HG02798 (cell line): ENCODE data around the gene MRPL37.

ENCODE experiments used
- ATAC-seq: cut with Tn5 transposase; IDR thresholded peaks from one replicate; pipeline ENCODE4 v1.9.1; 2021; ENCODE audit warnings: mild to moderate bottlenecking; ENCODE audit not compliant: unreplicated experiment, poor library complexity

The MRPL37 gene

GRCh38 chr1:54238353-54239034 lies 38.5 kb downstream of the MRPL37 start:
- no peak for ATAC-seq

GRCh38 chr1:54239035-54239383 lies 39.0 kb downstream of the MRPL37 start:
- ATAC-seq: no peak

GRCh38 chr1:54239631-54240031 lies 39.7 kb downstream of the MRPL37 start:
- ATAC-seq: no peak

DNA sequence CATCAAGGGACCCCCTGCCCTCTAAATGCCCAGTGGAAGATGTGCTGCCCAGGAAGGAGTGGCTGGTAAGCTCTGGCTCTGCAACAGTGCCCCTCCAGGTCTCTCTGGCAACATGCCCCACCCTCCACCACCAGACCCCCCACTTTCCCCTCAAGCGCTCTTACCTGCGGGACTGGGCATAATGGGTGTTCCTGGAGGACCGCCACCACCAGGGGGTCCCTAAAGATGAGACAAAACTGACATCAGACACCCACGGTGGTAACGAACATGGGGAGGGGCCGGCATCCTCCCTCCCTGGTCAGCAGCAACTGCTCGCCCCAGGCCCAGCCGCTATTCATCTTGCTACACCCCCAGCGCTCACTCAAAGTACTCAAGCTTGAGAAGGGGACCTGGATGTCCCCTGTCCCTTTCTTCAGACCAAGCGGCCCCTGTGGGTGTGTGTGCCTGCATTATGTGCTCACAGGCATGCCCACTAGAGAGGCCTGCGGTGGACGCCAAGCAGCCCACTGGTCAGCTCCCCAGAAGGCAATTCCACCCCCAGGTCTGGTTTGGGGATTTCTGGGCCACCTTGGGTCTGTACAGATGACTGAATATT lies 40.9 kb downstream of the MRPL37 start:
- ATAC-seq: no peak

- no peak for ATAC-seq
Measured at GRCh38 chr1:54241364-54241763, 41.4 kb downstream of the MRPL37 start.

GRCh38 chr1:54243022-54243421 lies 43.1 kb downstream of the MRPL37 start:
- no peak for ATAC-seq

DNA sequence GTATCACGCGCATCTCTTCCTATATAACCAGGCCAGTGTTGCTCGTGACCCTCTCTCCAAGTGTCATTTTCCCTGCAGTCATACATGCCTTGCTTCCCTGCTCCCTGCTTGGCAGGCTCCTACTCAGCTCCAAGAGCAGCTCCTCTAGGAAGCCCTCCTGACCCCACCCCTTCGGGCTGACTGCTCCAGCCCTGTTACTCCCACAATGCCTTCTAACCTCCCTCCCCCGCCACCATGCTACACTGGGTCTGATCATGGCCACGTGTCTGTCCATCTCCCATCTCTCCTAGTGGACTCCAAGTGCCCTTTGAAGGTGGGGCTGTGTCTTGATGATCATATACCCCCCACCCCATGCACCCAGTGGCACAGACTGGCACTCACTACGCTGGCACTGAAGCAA lies 44.7 kb downstream of the MRPL37 start:
- ATAC-seq: no peak

- ATAC-seq: no peak
Measured at GRCh38 chr1:54245501-54245900, 45.5 kb downstream of the MRPL37 start.

DNA sequence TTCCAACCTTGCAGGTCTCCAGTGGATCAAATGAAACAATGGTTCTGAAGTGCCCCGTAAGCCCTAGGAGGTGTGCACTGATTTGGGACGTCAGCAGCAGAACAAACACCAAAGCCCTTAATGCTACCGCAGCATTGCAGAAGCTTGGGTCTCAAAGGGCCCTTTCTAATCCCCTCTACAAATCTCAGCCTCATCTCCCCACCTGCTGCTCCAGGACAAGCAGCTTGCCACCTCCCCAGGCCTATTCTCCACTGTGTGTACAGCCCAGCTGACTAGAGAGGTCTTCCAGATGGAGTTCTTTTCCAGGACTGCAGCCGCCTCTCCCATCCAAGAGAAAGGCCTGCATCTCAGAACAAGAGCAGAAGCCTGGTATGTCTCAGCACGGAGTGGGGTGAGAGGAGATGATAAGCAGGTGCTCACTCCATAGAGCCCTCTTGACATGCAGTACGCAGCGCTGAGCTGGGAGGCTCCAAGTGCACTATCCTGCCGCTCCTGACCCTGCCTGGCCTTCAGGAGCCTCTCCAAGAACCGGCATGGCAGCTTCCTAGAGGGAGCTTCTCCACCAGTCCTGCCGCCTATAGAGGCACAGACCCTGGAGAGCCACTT lies 46.3 kb downstream of the MRPL37 start:
- ATAC-seq: no peak

DNA sequence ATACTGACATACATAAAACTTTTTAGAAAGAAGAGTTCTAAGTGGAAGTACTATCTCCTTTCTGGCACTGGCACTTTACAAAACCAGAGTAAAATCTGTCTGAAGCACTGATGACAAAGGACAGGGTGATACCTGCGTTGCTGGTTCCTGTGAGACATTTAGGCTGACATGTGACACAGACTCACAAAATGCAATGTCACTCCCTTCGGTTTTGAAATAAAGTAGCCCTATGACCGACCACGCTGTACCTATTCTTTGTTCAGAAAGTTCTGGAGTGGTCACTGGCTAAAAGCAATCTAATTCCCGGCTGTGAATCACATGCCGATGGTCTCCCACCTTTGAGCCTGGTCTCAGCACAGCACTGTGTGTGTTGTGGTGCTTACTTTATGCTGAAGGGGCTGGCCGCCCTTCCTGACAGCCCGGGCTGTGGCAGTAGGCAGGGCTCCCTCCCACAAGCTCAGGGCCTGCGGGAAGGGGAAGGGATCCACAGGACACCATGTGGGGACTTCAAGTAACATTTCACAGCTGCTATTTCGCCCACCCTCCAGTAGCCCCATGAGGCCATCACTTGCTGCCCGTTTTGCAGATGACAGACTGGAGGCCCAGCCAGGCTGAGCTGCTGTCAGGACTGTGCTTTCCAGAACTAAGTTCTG lies 48.0 kb downstream of the MRPL37 start:
- no peak for ATAC-seq

GRCh38 chr1:54248966-54249365 lies 49.0 kb downstream of the MRPL37 start:
- ATAC-seq: no peak

- ATAC-seq: no peak
Measured at GRCh38 chr1:54249819-54250435, 50.0 kb downstream of the MRPL37 start.

DNA sequence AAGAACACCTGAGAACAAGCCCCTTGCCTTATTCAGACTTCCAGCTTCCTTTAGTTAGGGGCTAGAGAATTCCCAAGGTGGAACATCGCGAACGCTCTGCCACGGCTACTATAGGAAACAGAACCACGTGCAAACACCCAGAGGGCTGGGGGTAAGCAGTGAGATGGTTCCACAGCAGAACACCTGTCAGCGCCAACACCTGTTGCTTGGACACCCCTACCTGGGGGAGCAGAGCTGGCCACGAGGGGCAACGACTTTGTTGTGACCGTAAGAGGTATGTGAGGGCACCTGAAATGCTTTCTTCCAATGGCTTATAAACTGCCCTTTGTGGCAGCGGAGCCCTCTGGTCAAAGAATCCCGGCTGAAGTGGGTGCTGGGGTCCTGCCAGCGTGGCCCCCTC lies 50.7 kb downstream of the MRPL37 start:
- ATAC-seq: no peak

- no peak for ATAC-seq
Measured at GRCh38 chr1:54252371-54252936, 52.5 kb downstream of the MRPL37 start.

- ATAC-seq: no peak
Measured at GRCh38 chr1:54253480-54253879, 53.5 kb downstream of the MRPL37 start.

- no peak for ATAC-seq
Measured at GRCh38 chr1:54254055-54254454, 54.1 kb downstream of the MRPL37 start.

- no peak for ATAC-seq
Measured at GRCh38 chr1:54255026-54255702, 55.2 kb downstream of the MRPL37 start.

GRCh38 chr1:54256522-54257345 lies 56.8 kb downstream of the MRPL37 start:
- ATAC-seq: no peak

GRCh38 chr1:54257346-54257620 lies 57.3 kb downstream of the MRPL37 start:
- no peak for ATAC-seq

GRCh38 chr1:54257876-54258275 lies 57.9 kb downstream of the MRPL37 start:
- ATAC-seq: no peak
